Fibroblast of peridontal ligament (primary cell): ENCODE results near the gene UBE2R2.

Experiments
- DNase-seq: peaks from one replicate; pipeline ENCODE4 v3.0.0-alpha.2; 2010; ENCODE audit errors: extremely low read depth

UBE2R2 gene

DNA sequence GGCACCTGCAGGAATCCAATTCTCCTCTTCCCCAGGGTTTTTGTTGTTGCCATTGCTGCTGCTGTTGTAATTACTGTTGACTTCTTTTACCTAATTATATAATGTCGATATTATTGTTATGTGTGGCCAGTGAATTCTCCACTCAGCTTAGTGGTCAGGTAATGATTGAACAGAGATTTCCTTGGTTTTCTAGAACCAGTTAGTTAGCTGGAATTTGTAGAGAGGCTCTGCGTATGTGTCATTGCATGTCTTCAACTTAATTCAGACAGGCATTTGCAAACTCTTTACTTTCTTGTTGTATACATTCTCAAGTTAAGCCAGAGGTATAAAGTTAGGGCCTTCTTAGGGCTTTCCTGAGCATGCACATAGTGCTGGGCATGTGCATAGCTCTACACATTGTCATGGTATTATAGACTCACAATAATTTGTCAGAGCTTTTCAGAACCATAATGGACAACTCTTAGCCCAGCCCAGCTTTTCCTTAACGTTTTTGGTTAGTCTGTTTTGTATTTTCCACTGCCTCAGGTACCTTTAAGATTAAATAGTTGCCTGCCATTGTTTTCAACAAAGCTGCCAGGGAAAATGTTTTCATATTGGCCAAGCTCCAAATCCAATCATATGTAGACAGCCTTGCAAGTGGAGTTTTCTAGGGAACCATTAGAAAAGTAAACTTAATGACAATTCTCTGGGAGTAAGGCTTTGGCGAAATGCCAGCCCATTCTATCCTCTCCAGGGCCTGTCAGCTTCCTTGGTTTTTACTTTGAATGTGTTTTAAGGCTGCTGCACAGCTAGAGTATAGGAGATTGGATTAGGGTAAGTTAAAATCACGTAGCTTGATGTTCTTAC is 68.1 kb downstream of the UBE2R2 start:
- DNase-seq: peak; percentile 57

DNA sequence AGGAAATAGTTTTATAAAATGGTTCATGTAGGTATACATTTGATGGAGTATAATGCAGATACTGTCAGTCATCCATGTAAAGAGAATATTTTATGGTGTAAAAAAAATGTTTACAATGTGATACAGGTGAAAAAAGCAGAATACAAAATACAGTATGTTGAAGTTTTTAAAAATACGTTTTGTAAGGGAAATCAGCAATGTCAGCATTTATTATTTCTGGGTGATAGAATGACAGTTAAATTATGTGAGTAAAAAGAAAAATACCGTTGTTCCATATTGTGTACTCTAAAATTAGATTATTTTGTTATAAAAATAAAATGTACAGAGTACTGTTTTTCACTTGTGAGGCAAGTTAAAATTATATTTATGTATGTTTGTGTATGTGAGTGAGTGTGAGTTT is 69.0 kb downstream of the UBE2R2 start:
- no peak for DNase-seq

DNA sequence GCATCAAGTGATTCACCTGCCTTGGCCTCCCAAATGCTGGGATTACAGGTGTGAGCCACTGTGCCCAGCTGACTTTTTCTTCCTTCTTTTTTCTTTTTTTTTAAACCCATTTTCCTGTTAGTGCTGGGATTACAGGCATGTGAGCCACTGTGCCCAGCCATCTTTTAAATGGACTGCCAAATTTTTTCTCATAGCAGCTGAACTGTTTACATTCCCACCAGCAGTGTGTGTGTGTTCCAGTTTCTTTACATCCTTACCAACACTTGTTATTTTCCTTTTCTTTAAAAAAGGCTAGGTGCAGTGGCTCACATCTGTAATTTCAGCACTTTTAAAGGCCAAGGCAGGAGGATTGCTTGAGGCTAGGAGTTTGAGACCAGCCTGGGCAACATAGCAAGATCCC is 76.9 kb downstream of the UBE2R2 start:
- no peak for DNase-seq

DNA sequence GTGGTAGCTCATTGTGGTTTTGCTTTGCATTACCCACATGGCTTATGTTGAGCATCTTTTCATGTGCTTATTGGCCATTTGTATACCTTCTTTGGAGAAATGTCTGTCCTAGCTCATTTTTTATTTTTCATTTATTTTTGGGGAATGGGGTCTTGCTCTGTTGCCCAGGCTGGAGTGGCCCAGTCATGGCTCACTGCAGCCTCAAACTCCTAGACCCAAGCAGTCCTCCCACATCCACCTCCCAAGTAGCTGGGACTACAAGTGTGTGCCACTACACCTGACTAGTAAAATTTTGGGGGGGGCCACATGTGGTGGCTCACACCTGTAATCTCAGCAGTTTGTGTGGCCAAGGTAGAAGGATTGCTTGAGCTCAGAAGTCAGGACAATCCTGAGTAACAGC is 77.4 kb downstream of the UBE2R2 start:
- DNase-seq: no peak

DNA sequence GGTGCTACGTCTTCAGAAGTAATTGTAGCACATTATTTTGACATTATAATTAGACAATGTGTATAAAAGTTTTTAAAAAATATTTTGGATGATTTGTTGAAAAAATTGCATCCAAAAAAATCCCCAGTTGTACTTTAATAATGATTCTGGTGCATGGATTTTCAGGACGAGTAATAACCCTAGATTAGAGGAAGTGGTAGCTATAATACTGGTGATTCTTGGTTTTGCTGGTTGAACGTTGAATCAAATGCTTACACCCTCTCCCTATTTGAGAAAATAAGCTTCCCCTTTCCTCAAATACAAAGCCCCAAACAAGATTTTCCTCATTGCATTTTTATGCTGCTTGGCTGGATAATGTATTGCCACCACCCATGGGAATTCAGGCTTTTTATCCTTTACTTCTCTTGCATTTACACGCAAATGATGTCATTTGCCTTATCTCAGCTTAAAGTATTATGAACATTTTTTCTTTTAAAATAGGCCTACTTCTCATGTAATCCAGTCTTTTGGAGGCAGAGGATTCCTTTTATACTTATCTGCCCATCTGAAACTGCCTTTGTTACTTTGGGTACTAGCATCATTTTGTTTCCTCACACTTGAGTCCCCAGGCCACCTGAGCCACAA is 86.3 kb downstream of the UBE2R2 start:
- DNase-seq: no peak

DNA sequence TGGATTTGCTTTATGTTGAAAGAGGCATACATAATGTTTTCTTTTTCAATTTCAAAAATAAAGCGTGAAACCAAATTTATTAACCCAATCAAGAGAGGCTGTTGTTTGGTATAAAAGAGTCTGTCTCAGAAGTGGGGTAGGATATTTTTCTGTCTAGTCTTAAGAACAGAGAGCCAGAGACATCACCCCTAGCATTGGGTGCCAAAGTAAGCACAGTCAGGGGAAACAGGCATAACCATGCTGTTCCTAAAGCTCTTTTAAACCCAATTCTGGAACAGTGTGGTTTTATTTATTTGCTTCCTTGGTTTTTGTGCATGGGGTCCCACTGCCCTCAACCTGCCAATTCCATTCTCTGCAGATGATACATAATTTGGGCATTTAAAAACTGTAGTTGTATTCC is 88.2 kb downstream of the UBE2R2 start:
- DNase-seq: no peak

DNA sequence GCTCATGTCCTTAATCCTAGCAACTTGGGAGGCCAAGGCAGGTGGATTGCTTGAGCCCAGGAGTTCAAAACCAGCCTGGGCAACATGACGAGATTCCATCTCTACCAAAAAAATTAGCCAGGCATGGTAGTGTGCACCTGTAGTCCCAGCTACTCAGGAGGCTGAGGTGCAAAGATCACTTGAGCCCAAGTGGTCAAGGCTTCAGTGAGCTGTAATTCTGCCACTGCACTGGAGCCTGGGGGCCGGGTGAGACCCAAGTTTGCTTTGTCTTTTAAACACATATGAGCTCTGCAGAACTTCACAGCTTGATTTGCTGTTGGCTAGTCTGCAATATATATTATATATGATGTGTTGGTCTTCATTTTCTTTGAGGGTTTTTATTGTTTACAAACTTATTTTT is 89.8 kb downstream of the UBE2R2 start:
- DNase-seq: no peak

DNA sequence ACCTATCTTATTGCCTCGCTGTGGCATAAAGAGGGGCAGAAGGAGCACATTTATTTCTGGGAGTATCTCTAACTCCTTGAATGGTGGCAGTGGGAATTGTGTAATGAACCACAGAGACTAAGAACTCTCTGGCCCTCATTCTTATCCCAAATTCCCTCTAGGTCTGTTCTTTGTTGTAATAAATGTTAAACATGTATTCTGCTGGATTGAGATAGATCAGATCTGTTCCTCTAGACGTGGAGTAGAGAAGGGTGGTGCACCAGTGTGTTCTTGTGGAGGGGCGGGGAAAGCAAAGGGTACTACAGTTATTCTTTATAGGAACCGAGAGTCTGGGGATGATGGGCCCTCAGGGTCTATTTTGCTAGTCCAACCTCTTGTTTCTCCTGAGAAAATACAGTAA is 90.4 kb downstream of the UBE2R2 start:
- peak; percentile 30 for DNase-seq

DNA sequence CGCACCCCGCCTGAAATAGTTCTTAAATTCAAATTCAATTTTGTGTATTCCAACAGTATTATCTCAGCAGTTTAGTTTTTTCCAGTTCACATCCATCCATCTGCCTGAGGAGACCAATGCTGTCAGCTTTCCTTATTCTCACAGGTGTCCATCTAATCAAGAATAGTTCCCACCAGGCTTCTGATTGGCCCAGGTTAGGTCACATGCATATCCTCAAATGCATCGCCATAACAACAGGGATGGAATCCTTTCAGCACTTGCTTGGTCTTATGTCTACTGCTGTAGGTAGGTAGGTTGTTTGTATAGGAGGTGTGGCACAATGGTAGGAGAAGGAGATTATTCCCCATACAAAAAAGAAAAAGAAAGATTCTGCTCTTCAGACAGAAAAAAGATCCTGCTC is 91.2 kb downstream of the UBE2R2 start:
- DNase-seq: no peak

DNA sequence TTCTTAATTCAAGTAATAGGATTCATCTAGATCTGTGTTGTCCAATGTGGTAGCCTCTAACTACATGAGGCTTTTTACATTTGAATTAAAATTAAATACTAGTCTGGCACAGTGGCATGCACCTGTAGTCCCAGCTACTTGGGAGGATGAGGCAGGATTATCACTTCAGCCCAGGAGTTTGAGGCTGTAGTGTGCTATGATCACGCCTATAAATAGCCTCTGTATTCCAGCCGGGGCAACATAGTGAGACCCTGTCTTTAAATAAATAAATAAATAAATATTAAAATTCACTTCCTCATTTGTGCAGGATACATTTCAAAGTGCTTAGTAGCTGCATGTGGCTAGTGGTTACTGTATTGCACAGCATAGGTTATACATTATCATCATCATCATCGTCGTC is 91.8 kb downstream of the UBE2R2 start:
- DNase-seq: no peak

DNA sequence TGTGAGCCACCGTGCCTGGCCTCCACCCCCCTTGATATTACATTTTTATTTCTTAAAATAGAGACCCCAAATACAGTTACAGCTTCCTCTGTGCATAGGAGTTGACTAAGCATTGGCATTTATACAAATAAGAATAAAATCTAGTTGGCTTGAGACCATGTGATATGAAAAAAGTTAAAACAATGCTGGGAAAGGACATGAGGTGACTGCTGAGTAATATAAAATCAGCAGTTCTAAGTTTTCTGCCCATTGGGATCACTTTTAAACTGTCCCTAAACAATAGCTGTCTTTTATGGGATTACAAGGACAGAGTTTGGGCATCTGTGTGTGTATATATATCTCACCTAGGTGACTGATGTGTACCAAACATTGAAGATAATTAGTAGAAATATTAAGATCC is 96.6 kb downstream of the UBE2R2 start:
- DNase-seq: no peak

DNA sequence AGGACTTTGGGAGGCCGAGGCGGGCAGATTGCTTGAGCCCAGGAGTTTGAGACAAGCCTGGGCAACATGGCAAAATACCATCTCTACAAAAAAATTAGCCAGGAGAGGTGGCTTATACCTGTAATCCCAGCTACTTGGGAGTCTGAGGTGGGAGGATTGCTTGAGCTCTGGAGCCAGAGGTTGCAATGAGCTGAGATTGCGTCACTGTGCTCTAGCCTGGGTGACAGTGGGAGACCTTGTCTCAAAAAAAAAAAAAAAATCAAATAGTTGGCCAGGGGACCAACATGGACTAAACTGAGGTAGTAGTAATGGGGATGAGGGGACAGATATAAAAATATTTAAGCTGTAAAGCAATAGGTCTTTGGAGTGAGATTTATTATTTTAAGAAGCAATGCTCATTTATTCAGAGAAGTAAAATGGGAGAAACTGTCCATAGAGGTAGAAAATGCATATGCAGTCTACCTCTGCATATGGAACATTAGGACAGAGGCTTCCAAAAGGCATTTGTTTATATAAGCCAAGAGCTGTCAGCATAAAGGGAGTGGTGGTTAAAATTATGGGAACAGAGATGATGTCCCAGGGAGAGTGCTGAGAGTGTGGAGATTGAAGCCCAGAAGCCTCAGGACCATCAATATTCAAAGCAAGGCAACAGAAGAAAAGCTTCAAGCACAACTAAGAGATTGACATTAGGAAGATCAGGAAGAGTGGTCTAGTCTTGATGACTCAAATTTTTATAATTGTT is 98.1 kb downstream of the UBE2R2 start:
- no peak for DNase-seq

DNA sequence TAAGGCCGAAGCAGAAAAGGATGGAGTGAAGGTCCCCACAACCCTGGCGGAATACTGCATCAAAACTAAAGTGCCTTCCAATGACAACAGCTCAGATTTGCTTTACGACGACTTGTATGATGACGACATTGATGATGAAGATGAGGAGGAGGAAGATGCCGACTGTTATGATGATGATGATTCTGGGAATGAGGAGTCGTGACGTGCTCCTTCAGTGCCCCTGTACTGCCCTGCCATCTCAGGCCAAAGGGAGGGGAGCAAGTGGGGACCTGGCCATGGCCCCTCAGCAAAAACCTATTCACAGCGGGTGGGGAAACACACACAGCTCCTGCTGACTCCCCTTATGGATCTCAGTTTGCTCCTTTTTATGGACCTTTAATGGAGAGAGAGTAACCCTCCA is 100.1 kb downstream of the UBE2R2 start:
- no peak for DNase-seq

DNA sequence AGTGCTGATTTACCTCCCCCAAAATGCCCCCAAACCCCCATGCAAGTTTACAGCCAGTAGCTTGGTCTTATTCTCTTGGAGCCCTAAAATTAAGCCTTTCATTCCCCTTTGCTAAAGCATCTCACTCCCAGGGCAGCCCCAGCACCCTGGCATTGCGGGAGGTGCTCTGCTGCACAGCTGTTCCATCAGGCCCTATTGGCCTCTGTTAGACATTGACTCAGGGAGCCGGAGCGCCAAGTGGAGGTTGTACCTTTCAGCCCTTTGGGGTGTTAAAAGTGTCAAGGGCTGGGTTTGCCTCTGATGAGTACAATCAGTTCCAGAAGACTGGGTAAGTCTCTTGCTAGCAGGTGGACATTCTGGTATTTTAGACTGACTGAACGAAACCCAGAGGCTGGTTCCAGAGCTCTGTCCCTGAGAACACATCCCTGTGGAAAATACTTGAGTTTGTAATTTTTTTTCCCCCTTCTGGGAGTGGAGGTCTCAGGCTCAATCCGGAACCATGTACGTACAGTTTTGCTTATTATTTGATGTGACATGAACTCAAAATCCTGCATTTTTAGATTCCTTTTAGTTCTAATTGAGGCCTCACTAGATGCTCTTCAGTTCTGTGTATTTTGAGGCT is 102.4 kb downstream of the UBE2R2 start:
- no peak for DNase-seq

DNA sequence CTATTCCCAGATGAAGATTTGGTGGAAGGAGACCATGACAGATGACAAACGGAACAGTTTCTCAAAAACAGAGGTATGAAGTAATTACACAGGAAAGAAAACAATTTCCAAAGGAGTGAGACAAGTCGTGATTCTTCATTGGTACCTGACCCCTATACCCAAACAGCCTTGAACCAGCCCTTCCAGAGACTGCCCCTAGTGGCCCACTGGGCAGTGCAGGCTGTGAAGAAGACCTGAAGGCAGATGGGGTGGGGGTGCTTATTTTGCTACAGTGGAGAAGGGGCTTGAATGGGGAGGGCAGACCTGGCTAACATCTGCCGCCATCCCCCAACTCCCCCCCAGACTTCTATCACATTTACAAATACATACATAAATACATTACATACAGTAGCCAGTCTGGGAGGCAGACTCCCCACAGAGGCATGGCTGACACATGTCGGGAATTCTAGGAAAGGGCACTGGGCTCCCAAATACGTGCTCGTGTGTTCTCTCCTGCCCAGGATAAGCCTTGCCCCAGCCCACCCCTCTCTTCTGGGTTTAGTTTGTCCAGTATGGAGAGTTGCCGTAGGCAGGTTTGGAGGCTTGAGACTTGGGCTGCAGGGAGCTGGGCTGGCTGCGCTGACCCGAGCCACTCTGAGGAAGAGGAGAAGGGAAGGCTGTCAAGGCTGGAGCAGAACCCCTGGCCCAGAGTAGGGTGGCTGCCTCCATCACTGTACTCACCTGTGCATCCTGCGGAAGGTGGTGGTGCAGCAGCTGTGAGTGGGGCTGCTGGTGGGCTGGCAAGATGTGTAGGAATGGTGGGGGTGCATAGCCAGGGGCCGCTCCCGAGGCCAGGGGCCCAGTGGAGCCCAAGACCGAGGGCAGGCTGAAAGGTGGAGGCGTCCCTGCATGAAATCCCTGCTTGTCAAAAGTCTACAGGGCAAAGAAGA is 105.3 kb downstream of the UBE2R2 start:
- peak; percentile 30 for DNase-seq

DNA sequence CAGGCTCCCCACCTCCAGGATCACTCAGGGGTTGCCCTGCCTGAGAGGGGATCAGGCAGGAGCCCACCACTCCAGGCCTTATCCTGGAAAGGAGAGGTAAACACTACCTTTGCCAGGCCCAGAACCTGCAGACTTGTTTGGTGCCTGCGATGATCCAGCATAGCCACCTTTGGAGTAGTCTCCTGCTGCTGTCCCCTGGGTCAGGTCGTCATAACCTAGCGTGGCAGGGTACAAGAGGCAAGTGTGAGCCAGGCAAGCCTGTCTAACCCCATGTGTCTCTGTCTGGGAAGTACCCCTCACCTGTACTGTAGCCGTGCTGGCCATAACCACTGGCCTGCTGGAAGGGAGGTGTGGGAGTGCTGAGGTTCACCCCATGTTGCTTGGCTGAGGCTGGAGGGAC is 106.1 kb downstream of the UBE2R2 start:
- no peak for DNase-seq

DNA sequence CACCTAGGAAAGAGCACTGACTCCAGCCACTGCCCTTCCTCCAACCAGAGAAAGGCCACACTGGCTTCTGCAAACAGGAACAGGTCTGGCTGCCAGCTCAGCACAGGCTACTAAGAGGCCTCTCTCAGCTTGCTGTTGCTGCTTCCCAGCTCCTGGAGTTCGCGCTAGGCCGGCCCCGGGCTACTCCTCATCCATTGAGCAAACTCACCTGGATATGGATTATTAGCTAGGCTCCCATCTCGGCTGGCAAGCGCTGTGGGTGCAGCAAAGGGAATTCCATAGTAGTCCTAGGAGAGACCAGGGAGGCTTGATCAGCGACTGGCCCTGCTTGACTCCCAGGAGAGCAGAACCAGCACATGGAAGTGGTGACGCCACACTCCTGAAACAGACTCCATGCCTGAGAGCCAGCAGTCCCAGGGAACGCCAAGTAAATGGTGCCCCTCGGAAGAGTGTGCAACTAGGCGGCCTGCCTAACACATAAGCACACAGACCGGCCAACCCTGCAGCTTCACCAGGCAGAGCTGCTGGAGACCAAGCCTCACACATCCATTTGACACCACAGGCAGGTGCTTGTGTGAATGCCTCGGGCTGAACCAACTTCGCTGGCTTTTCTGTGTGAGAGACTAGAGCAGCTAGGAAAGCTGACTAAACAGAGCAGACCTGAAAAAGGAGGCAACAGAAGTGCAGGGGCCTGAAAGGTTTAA is 107.2 kb downstream of the UBE2R2 start:
- no peak for DNase-seq

DNA sequence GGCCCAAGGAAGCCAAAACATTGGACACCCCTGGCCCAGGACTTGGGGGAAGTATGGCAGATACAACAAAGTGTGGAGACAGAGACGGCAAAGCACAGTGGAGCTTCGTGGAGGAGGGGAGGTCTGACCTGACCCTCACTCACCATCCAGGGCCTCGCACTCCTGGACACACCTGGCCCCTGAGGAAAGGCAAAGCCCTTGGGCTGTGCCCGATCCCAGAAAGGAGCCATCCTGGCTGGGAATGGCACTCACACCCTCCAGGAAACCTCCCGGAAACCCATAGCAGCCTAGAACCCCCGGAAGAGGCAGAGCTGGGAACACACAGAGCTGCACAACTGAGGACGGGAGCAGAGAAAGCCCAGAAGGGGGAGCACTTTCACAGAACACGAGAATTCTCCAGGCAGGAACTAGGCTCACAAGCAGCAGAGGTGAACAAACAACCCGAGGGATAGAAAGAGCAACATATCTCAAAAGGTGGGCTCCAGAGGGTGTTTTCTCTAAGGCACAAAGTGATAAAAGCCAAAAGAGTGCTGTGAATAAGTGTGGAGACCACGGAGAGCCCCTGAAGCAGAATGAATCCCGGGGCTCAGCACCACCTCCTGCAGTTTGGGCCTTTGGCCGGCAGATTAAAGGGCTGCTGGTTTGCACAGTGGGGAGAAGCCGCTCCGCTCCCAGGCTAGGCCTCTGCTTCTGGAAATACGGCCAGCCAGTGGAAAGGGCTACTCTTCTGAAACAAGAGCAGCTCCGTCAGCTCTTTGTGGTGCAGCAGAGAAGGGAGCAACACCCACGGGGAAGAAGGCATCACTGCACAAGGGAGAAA is 108.2 kb downstream of the UBE2R2 start:
- peak; percentile 78 for DNase-seq

DNA sequence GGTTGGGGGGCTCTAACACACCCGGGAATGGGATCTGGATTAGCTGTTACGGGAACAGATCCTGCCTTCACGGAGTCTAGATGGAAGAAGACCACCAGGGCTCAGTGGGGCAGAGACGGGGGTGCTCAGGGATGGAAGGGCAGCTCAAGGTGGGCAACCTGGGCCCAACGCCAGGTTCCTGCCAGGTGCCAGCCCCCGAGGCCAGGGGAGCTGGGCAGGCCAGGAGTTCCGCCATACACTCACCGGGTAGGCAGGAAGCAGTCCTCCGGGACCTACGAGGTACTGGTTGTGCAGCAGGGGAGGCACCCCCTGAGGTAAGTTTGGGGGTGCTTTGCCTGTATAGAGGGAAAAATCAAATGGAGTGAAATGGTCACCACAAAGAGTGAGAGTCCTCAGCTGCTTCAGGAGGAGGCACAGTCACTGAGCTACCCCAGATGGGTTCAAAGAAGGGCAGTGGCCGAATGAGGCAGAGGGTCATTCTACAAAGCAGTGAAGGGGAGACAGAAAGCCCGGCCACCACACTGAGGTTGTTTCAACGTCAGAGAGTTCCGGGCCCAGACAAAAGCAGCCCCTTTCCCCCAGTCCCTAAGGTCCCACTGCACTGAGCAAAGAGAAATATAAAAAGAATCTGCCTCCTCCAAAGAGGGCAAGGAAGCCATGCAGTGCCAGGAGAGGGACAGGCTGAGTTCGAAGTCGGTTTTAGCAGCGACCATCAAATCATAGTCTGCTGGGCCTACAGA is 110.0 kb downstream of the UBE2R2 start:
- DNase-seq: no peak
